ENCODE results near the gene RXRA.

GRCh38 chr9:134371731-134372130, 45.5 kb downstream of the RXRA start:
- TF ChIP-seq, protein P1, sequence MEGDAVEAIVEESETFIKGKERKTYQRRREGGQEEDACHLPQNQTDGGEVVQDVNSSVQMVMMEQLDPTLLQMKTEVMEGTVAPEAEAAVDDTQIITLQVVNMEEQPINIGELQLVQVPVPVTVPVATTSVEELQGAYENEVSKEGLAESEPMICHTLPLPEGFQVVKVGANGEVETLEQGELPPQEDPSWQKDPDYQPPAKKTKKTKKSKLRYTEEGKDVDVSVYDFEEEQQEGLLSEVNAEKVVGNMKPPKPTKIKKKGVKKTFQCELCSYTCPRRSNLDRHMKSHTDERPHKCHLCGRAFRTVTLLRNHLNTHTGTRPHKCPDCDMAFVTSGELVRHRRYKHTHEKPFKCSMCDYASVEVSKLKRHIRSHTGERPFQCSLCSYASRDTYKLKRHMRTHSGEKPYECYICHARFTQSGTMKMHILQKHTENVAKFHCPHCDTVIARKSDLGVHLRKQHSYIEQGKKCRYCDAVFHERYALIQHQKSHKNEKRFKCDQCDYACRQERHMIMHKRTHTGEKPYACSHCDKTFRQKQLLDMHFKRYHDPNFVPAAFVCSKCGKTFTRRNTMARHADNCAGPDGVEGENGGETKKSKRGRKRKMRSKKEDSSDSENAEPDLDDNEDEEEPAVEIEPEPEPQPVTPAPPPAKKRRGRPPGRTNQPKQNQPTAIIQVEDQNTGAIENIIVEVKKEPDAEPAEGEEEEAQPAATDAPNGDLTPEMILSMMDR (IDR thresholded peaks at IDR 0.05): no peak
- TF ChIP-seq SIN3A (IDR thresholded peaks at IDR 0.05; ENCODE audit: borderline replicate concordance, insufficient read depth, low read depth, low read length) (no peak), POLR2AphosphoS5 (IDR thresholded peaks at IDR 0.05; ENCODE audit: low read depth, low read length) (no peak), TCF7L2 (IDR thresholded peaks at IDR 0.05; ENCODE audit: low read depth, low read length) (no peak)

All from Panc1 (cell line).